Stimulated activated CD8-positive, alpha-beta memory T cell treated with anti-CD3 and anti-CD28 coated beads, Interleukin-7, amount 100 ng/mL, for 24 hours (primary cell): ENCODE data around the gene USP46.

Source experiments
- DNase-seq: peaks from one replicate; pipeline ENCODE4 v3.0.0-alpha.2; 2020; ENCODE audit warnings: low read depth

Gene USP46

GRCh38 chr4:52618795-52619590 lies 40.1 kb downstream of the USP46 start:
- no peak for DNase-seq

- DNase-seq = no peak
These were observed 41.6 kb downstream of the USP46 start for GRCh38 chr4:52617336-52618020.

GRCh38 chr4:52614241-52614640 lies 44.9 kb downstream of the USP46 start:
- DNase-seq = no peak

- DNase-seq = no peak
These were observed 46.8 kb downstream of the USP46 start for GRCh38 chr4:52612341-52612740.

GRCh38 chr4:52611030-52611555 lies 48.0 kb downstream of the USP46 start:
- no peak for DNase-seq

GRCh38 chr4:52606726-52607125 lies 52.4 kb downstream of the USP46 start:
- DNase-seq = no peak

GRCh38 chr4:52606040-52606439 lies 53.1 kb downstream of the USP46 start:
- DNase-seq = no peak

GRCh38 chr4:52604215-52604614 lies 54.9 kb downstream of the USP46 start:
- no peak for DNase-seq

GRCh38 chr4:52600275-52600674 lies 58.8 kb downstream of the USP46 start:
- DNase-seq = no peak

- no peak for DNase-seq
These were observed 64.1 kb downstream of the USP46 start for GRCh38 chr4:52595001-52595400.

GRCh38 chr4:52592287-52592686 lies 66.8 kb downstream of the USP46 start:
- no peak for DNase-seq

GRCh38 chr4:52588771-52589591 lies 70.1 kb downstream of the USP46 start:
- peak; percentile 4 for DNase-seq

- DNase-seq = no peak
These were observed 71.0 kb downstream of the USP46 start for GRCh38 chr4:52588097-52588496.

- no peak for DNase-seq
These were observed 73.0 kb downstream of the USP46 start for GRCh38 chr4:52586069-52586468.

- no peak for DNase-seq
These were observed 73.7 kb downstream of the USP46 start for GRCh38 chr4:52585379-52585778.

GRCh38 chr4:52579602-52580272 lies 79.4 kb downstream of the USP46 start:
- DNase-seq = no peak

GRCh38 chr4:52578951-52579350 lies 80.2 kb downstream of the USP46 start:
- DNase-seq = no peak

GRCh38 chr4:52577624-52577962 lies 81.5 kb downstream of the USP46 start:
- DNase-seq = no peak

GRCh38 chr4:52576961-52577623 lies 82.0 kb downstream of the USP46 start:
- DNase-seq = no peak

- DNase-seq = no peak
These were observed 82.8 kb downstream of the USP46 start for GRCh38 chr4:52576326-52576725.

GRCh38 chr4:52575406-52575805 lies 83.7 kb downstream of the USP46 start:
- DNase-seq = no peak
